GM19455 (cell line): ENCODE data around the gene SLC25A19.
"Not testable (repeated sequence)": the region's sequence is repeated elsewhere in the genome, so short reads cannot be mapped to it uniquely, and the experiment has no call there.

Experiments
- ATAC-seq: cut with Tn5 transposase; IDR thresholded peaks from one replicate; pipeline ENCODE4 v1.9.1; 2021; ENCODE audit not compliant: unreplicated experiment

SLC25A19 gene

DNA sequence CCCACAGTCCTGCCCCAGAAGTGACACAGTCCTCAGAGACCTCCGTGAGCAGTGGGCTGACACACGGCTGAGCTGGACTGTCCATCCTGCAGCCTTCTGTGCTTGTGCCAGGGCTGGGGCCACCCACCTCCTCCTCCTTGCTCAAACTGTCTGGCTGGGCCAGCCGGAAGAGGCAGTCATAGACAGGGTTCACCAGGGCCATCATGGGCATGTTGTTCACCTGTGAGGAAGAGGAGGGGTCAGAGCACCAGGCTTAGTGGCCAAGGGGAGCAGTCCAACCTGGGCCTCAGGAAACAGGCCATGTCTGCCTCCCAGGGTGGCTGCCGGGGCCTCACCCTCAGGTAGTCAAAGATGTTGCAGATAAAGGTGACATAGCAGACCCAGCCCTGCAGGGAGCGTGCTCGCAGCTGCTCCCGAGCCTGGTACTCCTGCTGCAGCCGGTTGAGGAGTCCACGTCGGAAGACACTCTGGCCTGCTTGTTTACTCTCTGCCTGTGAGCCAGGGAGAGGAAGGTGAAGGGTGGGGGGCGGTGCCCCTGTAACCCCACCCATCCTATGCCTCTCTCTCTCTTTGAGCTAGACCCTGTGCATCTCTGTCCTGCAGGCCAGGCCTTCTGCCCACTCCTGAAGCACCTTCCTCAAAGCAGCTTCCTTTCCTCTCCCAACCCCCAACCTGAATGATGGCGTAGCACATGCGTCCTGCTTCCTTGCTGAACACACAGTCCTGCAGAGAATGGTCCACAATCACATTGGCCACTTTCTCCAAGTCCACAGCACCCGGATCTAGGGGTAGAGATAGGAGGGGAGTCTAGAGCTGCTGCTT, 21.6 kb downstream of the SLC25A19 start:
- no peak for ATAC-seq

DNA sequence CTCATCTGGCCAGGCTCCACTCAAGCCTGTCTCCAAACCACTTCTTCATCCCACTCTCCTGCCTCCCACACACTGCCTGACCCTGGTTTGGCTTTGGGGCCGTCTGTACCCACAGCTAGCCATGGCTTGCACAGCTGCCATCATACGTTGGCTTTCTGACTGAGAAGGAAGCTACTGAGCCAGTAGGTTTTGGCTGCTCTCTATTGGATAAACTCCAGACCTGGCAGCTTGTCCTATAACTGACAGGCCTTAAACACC, 22.2 kb downstream of the SLC25A19 start:
- ATAC-seq = no peak

DNA sequence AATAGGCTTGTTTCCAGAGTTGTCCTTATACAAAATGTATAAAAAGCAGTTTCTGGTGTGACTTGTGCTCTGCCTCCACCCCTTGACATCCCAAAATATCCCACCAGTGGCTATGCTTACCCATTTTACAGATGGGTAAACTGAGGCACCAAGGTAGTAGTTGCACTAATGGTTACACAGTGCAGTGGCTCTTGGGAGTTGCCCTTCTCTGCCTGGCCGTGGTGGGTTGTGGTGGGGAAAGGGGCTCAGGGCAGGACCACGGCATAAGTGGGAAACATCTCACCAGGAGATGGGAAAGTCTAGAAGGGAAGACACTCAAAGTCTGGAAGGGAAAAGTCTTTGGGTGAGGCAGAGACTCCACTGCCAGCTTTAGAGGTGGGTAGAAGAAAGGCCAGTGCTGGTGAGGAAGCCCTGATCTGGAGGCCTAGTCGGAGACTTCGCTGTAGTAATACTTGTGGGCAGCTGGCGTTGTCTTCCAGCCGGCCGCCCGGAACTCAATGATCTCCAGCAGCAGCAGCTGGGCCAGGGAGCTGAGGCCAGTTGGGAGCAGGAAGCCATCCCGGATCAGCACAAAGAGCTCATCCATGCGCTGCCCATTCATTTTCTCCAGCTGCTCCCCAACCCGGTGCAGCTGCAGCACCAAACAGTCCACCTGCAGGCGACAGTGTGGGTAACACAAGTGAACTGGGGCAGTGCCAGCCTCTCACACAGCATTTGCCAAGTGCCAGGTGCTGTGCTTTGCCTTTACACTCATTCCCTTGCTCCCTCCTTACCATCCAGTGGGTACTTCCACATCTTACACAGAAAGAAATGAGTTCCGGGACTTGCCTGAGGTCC, 22.7 kb downstream of the SLC25A19 start:
- no peak for ATAC-seq

DNA sequence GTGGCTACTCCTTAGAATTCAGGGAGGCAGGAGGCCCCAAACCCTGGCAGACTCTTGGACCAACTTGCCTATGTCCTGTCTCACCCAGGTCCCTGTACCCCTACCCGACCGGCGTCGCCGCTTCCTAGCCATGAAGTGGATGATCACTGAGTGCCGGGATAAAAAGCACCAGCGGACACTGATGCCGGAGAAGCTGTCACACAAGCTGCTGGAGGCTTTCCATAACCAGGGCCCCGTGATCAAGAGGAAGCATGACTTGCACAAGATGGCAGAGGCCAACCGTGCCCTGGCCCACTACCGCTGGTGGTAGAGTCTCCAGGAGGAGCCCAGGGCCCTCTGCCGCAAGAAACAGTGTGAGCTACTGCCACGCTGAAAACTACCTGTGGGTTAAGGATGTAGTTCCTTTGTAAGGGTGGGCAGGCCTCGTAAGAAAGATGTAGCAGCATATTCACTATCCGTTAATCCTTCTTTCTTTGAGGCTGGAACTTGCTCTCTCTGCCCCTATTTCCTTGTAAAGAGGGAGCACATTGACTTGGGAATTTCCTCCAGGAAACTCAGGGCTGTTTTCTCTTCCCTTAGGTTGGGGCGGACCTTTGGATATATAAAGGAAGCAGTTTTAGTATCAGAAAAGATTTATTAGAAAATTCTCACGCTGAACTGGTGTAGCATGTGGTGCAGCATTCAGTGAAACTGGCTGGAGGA, 23.5 kb downstream of the SLC25A19 start:
- ATAC-seq = no peak

DNA sequence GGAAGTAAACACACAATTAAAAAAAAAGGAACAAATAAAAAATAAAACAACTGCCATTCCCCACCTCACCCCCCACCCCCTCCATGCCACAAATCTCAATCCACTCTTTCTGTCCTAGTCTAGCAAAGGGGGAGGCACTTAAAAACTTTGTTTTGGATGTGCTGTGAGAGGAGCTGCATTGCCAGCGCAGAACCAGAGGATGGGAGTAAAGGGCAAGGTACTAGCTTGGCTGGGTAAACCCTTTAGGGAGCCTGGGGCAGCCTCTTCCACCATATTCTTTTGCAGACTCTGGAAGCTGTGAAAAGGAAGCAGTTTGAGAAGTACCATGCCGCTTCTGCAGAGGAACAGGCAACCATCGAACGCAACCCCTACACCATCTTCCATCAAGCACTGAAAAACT, 26.2 kb downstream of the SLC25A19 start:
- no peak for ATAC-seq

DNA sequence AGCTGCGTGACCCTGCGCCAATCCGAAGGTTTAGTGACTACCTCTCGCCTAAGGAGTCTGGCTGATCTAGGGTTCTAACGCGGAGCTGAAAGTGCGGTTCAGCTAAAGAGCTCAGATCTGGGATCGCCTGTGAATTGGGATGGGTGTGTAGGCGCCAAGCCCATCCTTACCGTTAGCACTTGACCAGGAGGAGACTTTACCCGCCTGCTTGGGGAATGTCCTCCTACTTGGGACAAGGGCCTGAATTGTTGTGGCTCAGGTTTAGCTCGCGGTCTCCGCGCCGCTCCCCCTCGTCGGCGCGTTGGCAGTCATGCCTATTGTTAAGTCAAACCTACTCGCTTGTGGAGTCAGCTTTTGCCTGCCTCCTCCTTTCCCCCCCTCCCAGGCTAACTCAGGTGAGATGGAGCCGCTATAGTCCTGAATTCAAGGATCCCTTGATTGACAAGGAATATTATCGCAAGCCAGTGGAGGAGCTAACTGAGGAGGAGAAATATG, 27.1 kb downstream of the SLC25A19 start:
- ATAC-seq = peak; percentile 21

DNA sequence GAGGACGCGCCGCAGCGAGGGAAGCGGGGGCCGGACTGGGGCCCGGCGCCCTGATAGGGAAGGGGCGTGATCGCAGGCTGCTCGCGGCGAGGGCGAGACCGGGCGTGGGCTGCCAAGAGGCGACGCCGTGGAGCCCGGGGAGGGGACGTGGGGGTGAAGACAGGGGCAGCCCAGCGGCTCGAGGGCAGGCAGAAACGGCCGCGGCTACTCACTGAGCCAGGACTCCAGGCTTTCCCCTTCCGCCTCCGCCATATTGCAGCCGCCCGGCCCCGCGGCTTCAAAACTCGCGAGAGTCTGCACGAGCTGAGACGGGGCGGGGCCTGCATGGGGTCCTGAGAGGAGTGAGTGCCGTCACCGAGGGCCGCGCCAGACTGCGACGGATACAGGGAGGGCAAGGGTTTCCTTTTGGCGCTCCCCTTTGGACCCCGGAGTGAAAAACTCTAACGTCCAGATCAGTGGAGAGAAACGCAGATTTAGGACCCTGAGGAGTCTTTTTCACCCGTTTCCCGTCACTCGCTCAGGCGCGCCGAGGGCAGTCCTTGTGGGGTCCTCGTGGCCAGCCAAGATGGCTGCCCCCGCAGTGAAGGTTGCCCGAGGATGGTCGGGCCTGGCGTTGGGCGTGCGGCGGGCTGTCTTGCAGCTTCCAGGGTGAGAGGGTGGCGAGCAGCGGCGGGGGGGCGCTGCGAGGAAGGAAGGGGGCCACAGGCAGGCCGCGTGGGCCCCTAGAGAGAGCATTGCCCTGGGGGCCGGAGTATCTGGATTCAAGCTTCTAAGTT, 27.7 kb downstream of the SLC25A19 start, which contains the start of the genes GGA3 and MRPS7:
Gene GGA3 (minus strand): TSS at position 271 of the 776 bp plus-strand sequence. CDS start 19 bp downstream, at position 252.
Gene MRPS7 (plus strand): TSS at position 544 of the 776 bp plus-strand sequence. CDS start 22 bp downstream, at position 566.
- peak; percentile 92 for ATAC-seq

DNA sequence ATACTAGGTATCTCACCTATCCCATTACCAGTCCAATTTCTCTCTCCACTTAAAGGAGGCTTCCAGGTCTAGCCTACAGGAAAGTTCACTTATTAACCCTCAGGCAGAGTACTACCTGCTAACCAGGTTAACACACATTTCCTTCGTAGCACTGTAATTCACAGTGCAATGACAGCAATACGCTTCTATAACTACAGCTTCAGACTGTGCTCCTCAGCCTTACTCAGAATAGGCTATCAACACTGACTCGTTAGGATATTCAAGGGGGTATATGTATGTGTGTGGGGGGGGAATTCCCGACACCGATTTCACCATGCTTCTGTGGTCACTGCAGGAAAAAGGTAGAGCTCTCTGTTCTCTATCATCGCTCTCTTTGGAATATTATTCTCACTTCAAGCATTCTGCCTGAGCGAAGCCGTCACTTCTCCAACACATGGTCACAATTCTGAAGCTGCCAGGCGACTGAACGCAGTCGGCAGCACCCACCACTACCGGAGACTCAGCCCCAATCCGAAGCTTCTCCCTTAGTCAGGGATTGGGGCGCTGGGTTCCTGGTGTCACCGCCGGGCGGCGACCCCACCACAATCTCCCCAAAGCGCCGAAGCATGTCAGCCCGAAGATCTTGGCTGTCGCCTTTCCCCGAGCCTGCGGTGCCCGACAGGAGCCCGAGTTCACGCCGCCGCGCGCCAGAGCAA, 28.4 kb downstream of the SLC25A19 start:
- ATAC-seq = peak; percentile 33

DNA sequence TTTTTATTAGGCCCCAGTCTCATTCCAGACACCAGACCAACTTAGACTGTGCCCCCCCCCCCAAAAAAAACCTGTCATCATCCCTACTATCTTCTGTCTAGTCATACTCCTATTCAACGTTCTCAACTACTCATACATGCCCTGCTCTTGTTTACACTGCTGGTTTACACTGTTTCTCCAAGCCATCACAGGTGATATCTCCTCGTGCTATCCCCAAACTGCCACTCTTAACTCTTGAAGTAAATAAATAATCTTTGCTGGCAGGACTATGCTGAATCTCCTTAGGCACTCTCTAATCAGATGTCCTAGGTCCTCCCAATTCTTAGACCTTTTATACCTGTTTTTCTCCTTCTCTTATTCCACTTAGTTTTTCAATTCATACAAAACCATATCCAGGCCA, 32.0 kb downstream of the SLC25A19 start:
- ATAC-seq = not testable (repeated sequence)

DNA sequence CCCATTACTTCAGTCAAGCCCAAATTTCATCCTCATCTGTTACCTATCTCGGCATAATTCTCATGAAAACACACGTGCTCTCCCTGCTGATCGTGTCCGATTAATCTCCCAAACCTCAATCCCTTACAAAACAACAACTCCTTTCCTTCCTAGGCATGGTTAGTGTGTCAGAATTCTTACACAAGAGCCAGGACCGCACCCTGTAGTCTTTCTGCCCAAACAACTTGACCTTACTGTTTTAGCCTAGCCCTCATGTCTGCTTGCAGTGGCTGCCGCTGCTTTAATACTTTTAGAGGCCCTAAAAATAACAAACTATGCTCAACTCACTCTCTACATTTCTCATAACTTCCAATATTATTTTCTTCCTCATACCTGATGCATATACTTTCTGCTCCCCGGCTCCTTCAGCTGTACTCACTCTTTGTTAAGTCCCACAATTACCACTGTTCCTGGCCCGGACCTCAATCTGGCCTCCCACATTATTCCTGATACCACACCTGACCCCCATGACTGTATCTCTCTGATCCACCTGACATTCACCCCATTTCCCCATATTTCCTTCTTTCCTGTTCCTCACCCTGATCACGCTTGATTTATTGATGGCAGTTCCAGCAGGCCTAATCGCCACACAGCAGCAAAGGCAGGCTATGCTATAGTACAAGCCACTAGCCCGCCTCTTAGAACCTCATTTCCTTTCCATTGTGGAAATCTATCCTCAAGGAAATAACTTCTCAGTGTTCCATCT, 33.1 kb downstream of the SLC25A19 start:
- not testable (repeated sequence) for ATAC-seq

DNA sequence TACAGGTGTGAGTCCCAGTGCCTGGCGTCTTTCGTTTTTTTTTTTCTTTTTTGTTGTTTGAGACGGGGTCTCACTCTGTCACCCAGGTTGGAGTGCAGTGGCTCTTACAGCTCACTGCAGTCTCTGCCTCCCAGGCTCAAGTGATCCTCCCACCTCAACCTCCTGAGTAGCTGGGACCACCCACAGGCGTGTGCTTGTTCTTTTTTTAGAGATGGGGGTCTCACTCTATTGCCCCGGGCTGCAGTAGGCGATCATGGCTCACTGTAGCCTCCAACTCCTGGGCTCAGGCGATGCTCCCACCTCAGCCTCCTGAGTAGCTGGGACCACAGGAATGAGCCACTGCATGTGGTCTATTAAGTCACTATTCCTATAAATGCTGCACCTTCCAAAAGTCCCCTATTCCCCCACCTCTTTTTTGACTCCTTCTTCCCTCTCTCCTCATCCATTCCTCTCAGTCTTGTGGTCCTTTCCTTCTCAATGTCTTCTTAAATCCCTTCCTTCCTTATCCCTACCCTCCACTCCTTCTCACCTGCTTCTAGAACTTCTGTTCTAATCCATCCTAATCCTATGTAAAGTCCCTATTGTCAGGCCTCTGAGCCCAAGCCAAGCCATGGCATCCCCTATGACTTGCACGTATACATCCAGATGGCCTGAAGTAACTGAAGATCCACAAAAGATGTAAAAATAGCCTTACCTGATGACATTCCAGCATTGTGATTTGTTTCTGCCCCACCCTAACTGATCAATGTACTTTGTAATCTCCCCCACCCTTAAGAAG, 37.0 kb downstream of the SLC25A19 start:
- ATAC-seq = no peak

DNA sequence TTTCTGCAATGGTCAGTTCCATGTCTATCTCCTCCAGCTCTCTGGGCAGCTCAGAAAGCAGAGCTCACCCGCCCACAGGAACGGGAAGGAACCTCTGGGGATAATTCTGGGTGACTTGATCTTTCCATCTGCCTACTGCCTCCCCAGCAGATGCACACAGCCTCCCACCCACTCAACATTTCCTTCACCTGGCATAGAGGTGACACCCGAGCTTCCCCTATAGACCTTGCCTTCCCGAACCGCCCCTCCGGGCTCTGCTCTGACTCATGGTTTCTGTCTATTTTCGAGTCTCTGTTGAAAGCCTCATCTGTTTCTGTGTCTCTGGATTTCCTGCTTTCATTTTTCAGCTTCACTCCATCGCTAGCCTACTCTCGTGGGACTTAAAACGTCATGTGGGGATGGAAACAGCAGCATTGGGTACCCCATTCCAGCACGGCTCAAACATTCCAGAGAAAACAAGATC, 39.2 kb downstream of the SLC25A19 start:
- ATAC-seq = peak; percentile 82

DNA sequence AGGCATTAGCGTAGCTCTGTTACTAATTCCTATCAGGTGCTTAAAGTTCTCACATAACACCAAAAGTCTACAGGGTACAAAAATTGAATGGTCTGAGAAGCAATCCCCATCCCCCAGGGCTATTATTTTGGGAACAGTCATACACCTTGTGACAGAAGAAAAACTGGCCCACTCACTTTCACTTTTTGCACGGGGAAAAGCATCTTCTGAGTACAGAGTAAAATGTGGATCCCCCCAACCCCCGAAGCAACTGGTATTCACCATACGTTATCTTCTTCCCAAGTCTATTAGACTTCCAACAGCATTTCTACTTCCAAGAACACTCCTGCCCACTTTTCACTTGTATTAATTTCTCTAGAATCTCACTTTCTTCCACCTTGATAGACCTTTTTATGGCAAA, 39.7 kb downstream of the SLC25A19 start:
- no peak for ATAC-seq

DNA sequence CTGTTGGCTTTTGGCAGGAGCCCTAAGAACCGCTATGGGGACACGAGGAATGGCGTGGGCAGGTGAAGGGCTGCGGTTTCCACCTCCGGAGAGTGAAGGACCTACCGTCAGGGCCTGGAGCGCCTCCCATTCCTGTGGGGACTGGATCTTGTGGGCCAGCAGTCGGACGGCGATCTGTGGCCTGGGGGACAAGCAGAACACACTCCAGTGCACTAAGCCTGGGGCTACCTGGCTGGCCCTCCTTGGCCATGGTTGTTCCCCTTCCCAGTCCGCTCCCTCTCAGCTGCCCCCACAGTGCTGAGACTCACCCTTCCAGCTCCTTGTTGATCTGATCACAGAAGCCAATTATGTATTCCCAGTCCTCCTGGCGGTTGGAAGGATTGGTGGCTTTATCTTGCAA, 42.8 kb downstream of the SLC25A19 start:
- ATAC-seq = no peak

DNA sequence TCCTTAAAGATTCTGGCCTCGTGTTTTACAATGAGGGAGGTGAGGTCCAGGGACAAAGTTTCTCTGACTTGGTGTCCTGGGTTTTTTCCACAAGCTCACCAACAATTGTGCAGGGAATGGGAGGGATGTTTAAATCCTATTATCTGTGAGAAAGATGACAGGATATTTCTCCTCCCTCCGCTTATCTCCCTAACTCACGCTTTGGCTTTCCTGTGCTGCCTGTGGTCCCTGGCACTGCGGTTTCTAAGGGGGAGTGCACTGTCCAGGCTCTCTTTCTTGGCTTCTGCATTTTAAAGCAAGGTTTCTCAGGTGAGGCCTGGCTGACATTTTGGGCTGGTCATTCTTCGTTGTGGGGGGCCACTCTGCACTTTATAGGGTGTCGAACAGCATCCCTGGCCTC, 44.2 kb downstream of the SLC25A19 start:
- ATAC-seq = no peak

DNA sequence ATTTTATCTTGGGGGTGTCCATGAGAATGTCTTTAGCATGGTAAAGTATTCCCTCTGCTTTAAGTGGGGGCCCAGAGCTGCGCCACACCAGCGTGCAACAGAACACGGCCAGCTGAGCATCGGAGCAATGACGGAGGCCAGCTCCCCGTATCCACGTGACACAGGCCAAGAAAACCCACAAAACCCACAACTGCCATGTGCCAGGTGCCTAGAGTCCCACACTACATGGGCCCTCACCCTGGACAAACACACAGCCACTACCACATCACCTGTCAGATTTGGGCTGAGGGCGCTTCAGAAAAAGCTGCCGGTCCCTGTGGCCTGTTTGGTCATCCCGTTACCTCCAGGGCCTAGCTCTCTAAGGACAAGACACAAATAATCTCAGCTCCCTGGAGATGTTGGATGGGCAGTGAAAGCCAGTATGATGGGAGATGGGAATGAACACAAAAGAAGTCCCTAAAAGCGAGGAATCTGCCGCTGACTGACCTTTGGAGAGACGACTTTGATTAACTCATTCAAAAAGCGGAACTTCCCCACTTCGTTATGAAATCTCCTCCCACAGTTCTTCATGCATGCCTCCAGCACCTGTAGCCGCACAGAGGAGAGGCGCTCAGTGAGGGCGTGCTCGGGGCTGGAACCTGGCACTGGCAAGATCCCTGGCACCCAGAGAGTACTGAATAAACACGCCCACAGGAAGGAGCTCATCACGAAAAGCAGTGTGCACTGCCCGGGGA, 44.9 kb downstream of the SLC25A19 start:
- ATAC-seq = no peak

DNA sequence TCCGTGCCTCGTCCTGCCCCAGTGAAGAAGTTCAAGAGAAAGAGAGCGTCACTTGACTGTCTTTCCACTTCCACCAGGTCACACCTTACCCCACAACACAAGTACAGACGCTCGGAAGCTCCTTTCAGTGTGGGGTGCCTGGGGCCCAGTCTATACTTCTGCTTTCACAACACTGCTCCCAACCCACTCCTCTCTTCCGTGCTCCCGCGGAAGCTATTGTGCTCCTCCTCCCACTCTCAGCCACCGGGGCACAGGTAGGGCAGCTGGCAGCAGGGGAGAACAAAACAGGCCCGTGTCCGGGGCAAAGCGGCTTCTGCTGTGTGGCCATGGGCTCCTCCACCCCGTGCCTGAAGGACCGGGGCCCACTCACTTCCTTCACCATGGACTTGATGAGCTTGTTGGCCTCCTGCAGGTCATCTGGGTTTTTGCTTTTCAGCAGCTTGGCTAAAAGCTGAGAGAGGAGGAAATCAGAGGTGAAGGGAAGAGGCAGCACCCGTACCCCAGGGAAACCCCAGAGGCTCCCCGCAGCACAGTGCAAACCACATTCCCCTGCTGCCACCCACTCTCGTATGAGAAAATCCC, 46.7 kb downstream of the SLC25A19 start:
- ATAC-seq = no peak
